ENCODE results near the gene XAGE5. TPM values are rescaled to one million over a fixed set of nuclear protein-coding genes. Genes with fewer than 3 reads are reported as not detected.
"Not testable (repeated sequence)": the region's sequence is repeated elsewhere in the genome, so short reads cannot be mapped to it uniquely, and the experiment has no call there.

The XAGE5 gene
- polyA plus RNA-seq (2013, experiment 1 of 2) = not detected
- not detected for polyA plus RNA-seq (2013, experiment 2 of 2)

DNA sequence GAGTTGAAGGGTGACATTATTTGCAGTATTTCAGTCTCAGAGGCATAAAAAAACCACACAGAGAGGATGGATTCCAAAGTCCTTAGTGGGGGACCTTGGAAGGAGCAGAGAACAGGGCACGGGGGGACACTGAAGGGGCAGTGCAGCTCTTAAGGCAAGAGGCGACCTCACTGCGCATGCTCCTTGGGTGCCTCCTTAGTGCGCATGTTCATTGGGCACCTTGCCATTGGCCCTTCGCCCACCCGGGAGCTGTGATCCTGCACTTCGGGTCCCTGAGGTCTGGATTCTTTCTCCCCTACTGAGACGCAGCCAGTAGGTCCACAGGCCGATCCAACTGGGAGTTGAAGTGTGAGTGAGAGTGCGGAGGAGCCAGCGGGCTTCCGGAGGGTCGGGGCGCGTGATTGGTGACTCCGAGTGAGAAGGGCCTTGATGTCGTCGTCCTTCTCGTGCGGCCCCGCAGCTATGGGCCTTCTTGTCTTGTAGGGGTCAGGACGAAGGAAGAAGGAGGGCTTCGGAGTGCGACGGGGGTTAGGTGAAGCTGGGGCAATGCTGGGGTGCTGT is at the start of gene XAGE5:
Gene XAGE5, plus strand, starts transcription at position 223 of the 561 bp plus-strand sequence. CDS start 1,280 bp downstream, outside the sequence.
- H3K4me1 ChIP-seq (ENCODE audit: control insufficient read depth, insufficient read depth, low read length, poor library complexity, severe bottlenecking) = no peaks in the 10 kb centered on the region
- H3K36me3 ChIP-seq (ENCODE audit: control insufficient read depth, insufficient read depth, low read length) = no peaks in the 10 kb centered on the region
- no peak within 1 kb of the TSS for H3K27ac ChIP-seq (ENCODE audit: low read depth, low read length, severe bottlenecking)
- 96 to 100% methylated on average over 2 to 9 of the region's 25 CpGs for WGBS, 2 experiments (ENCODE audit: insufficient coverage in 2 of 2)
- no peaks in the 10 kb centered on the region for H3K9me3 ChIP-seq (ENCODE audit: control insufficient read depth, low read length)
- H3K4me3 ChIP-seq (ENCODE audit: extremely low read depth, insufficient read depth, low read length, poor library complexity, severe bottlenecking) = no peak within 1 kb of the TSS

DNA sequence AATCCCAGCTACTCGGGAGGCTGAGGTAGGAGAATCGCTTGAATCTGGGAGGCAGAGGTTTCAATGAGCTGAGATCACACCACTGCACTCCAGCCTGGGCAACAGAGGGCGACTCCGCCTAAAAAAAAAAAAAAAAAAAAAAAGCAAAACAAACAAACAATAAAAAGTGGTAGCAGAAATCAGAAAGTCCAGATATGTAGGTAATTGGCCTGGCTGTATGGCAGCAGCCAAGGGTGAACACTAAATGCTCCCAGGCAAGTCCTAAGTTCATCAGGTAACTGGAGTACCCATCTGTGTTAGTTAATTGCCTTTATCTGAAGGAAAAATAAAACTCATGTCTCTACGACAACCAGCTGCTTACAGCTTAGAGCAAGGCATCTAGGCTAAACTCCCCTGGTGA is 45.1 kb upstream of the XAGE5 start:
- not testable (repeated sequence) for H3K4me3 ChIP-seq (ENCODE audit: extremely low read depth, insufficient read depth, low read length, poor library complexity, severe bottlenecking); H3K36me3 ChIP-seq (ENCODE audit: control insufficient read depth, insufficient read depth, low read length); H3K9me3 ChIP-seq (ENCODE audit: control insufficient read depth, low read length); H3K4me1 ChIP-seq (ENCODE audit: control insufficient read depth, insufficient read depth, low read length, poor library complexity, severe bottlenecking); H3K27ac ChIP-seq (ENCODE audit: low read depth, low read length, severe bottlenecking)
- WGBS, 2 experiments (ENCODE audit: insufficient coverage in 2 of 2) = no CpG with 5 or more reads among the region's 5 CpGs

- H3K4me1 ChIP-seq (ENCODE audit: control insufficient read depth, insufficient read depth, low read length, poor library complexity, severe bottlenecking) = not testable (repeated sequence)
- WGBS, 2 experiments (ENCODE audit: insufficient coverage in 2 of 2) = 86% methylated on average over 4 of the region's 11 CpGs; no CpG with 5 or more reads in 1 of the 2 experiments
Observed at GRCh38 chrX:52773504-52773903, 37.6 kb upstream of the XAGE5 start.

DNA sequence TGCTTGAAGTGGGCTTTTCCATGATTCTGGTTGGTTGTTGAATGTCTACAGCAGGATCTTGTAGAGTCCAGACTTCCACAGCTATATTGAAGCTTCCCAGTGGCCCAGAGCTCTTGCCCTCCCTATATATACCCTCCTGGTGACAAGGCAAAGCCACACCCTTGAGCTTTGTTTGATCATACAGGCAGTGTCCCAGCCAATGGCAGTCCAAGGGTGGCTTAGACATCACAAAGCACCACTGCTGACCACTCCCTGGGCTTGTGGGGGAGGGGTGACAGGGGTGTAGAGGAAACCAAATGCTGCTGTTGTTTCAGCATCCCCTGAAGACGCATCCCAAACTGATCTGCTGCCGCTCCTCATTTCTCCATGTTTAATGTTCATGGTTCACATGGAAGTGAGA is 13.8 kb upstream of the XAGE5 start, which contains the start of gene SPANXN5:
Gene SPANXN5, minus strand, starts transcription at position 101 of the 400 bp plus-strand sequence. Its CDS starts 79 bp downstream, at position 22.
- H3K4me1 ChIP-seq (ENCODE audit: control insufficient read depth, insufficient read depth, low read length, poor library complexity, severe bottlenecking); H3K9me3 ChIP-seq (ENCODE audit: control insufficient read depth, low read length); H3K36me3 ChIP-seq (ENCODE audit: control insufficient read depth, insufficient read depth, low read length); H3K4me3 ChIP-seq (ENCODE audit: extremely low read depth, insufficient read depth, low read length, poor library complexity, severe bottlenecking); H3K27ac ChIP-seq (ENCODE audit: low read depth, low read length, severe bottlenecking): not testable (repeated sequence)
- no CpG with 5 or more reads among the region's 2 CpGs for WGBS, 2 experiments (ENCODE audit: insufficient coverage in 2 of 2)

More at GRCh38 chrX:52773504-52773903, 37.6 kb upstream of the XAGE5 start:
- H3K27ac ChIP-seq (ENCODE audit: low read depth, low read length, severe bottlenecking); H3K9me3 ChIP-seq (ENCODE audit: control insufficient read depth, low read length); H3K36me3 ChIP-seq (ENCODE audit: control insufficient read depth, insufficient read depth, low read length); H3K4me3 ChIP-seq (ENCODE audit: extremely low read depth, insufficient read depth, low read length, poor library complexity, severe bottlenecking): not testable (repeated sequence)

DNA sequence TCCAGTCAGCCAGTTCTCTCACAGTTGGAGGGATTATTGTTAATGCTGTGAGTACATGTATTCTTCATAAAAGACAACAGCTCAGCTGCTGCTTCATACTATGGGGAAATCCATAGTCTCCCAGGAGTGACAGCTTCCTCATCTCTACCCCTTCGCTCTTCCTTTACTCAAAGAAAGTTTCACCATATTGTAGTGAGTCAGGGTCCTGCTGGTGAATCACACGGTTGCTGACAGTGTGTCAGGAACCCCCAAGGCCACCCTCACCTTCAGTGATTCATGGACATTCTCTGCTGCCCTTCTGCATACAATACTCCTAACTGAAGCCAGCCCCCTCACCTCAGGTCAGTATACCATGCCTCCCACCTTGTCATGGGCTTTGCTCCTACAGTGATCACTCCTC is 6.2 kb upstream of the XAGE5 start:
- WGBS, 2 experiments (ENCODE audit: insufficient coverage in 2 of 2) = no CpG with 5 or more reads among the region's 2 CpGs

GRCh38 chrX:52819788-52820187 is 8.7 kb downstream of the XAGE5 start:
- Histone ChIP-seq H3K36me3 (ENCODE audit: control insufficient read depth, insufficient read depth, low read length) (no peaks in the 10 kb centered on the region), H3K4me1 (ENCODE audit: control insufficient read depth, insufficient read depth, low read length, poor library complexity, severe bottlenecking) (no peaks in the 10 kb centered on the region), H3K27ac (ENCODE audit: low read depth, low read length, severe bottlenecking) (no peak overlapping the region), H3K4me3 (ENCODE audit: extremely low read depth, insufficient read depth, low read length, poor library complexity, severe bottlenecking) (no peak overlapping the region), H3K9me3 (ENCODE audit: control insufficient read depth, low read length) (no peaks in the 10 kb centered on the region)
- 81 to 82% methylated on average over 2 of the region's 4 CpGs for WGBS, 2 experiments (ENCODE audit: insufficient coverage in 2 of 2)

More for the DNA sequence above, 6.2 kb upstream of the XAGE5 start:
- not testable (repeated sequence) for H3K9me3 ChIP-seq (ENCODE audit: control insufficient read depth, low read length); H3K4me1 ChIP-seq (ENCODE audit: control insufficient read depth, insufficient read depth, low read length, poor library complexity, severe bottlenecking); H3K4me3 ChIP-seq (ENCODE audit: extremely low read depth, insufficient read depth, low read length, poor library complexity, severe bottlenecking); H3K27ac ChIP-seq (ENCODE audit: low read depth, low read length, severe bottlenecking); H3K36me3 ChIP-seq (ENCODE audit: control insufficient read depth, insufficient read depth, low read length)

- Histone ChIP-seq H3K36me3 (ENCODE audit: control insufficient read depth, insufficient read depth, low read length) (no peaks in the 10 kb centered on the region), H3K4me1 (ENCODE audit: control insufficient read depth, insufficient read depth, low read length, poor library complexity, severe bottlenecking) (no peaks in the 10 kb centered on the region), H3K27ac (ENCODE audit: low read depth, low read length, severe bottlenecking) (no peak overlapping the region), H3K4me3 (ENCODE audit: extremely low read depth, insufficient read depth, low read length, poor library complexity, severe bottlenecking) (no peak overlapping the region), H3K9me3 (ENCODE audit: control insufficient read depth, low read length) (no peaks in the 10 kb centered on the region)
- WGBS, 2 experiments (ENCODE audit: insufficient coverage in 2 of 2) = 57% methylated on average over 2 of the region's 11 CpGs; no CpG with 5 or more reads in 1 of the 2 experiments
Observed at GRCh38 chrX:52821079-52821760, 10.1 kb downstream of the XAGE5 start.

DNA sequence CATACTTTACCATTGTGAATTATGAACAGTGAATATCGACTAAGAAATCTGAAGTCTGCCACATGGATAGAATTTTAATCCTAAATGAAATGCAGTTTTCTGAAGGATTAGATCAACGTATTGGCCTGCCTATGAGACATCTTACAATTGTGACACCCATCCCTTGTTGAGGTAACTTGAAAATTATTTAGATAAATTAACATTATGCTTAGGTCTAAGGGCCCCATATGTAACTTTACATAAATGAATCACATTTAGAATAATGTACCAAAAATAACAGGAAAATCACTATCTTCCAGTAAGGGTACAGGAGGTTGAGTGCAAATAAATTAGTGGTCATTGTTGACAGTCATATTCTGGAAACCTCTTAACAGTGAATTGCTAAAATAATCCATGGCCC is 13.5 kb downstream of the XAGE5 start:
- Histone ChIP-seq H3K4me1 (ENCODE audit: control insufficient read depth, insufficient read depth, low read length, poor library complexity, severe bottlenecking) (no peaks in the 10 kb centered on the region), H3K4me3 (ENCODE audit: extremely low read depth, insufficient read depth, low read length, poor library complexity, severe bottlenecking) (no peak overlapping the region), H3K36me3 (ENCODE audit: control insufficient read depth, insufficient read depth, low read length) (no peaks in the 10 kb centered on the region), H3K27ac (ENCODE audit: low read depth, low read length, severe bottlenecking) (no peak overlapping the region), H3K9me3 (ENCODE audit: control insufficient read depth, low read length) (no peaks in the 10 kb centered on the region)
- WGBS, 2 experiments (ENCODE audit: insufficient coverage in 2 of 2) = no CpG with 5 or more reads among the region's 2 CpGs

- 0 to 71% methylated on average over 1 of the region's 3 CpGs for WGBS, 2 experiments (ENCODE audit: insufficient coverage in 2 of 2)
- no peaks in the 10 kb centered on the region for H3K4me1 ChIP-seq (ENCODE audit: control insufficient read depth, insufficient read depth, low read length, poor library complexity, severe bottlenecking)
- no peak overlapping the region for H3K4me3 ChIP-seq (ENCODE audit: extremely low read depth, insufficient read depth, low read length, poor library complexity, severe bottlenecking)
- no peaks in the 10 kb centered on the region for H3K9me3 ChIP-seq (ENCODE audit: control insufficient read depth, low read length)
- no peak overlapping the region for H3K27ac ChIP-seq (ENCODE audit: low read depth, low read length, severe bottlenecking)
- H3K36me3 ChIP-seq (ENCODE audit: control insufficient read depth, insufficient read depth, low read length) = no peaks in the 10 kb centered on the region
Observed at GRCh38 chrX:52830551-52830950, 19.5 kb downstream of the XAGE5 start.

DNA sequence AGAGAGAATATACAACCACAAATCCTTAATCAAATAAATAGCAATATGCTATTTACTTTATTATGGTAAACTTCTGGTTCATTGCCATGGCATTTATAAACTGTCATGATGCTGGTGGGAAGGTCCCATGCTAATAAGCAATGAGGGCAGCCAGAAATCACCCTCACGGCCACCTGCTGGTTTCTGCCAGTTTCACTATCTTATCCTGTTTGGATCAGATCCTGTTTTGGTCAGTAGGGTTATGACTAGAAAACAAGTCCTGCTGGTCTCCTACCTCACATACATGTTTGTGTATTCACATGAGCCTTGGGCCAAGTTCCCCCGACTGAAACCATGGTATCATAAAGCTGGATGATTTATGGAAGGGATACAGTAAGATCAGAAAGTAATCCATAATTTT is 28.1 kb downstream of the XAGE5 start:
- Histone ChIP-seq H3K4me3 (ENCODE audit: extremely low read depth, insufficient read depth, low read length, poor library complexity, severe bottlenecking) (no peak overlapping the region), H3K27ac (ENCODE audit: low read depth, low read length, severe bottlenecking) (no peak overlapping the region), H3K9me3 (ENCODE audit: control insufficient read depth, low read length) (no peaks in the 10 kb centered on the region), H3K4me1 (ENCODE audit: control insufficient read depth, insufficient read depth, low read length, poor library complexity, severe bottlenecking) (no peaks in the 10 kb centered on the region), H3K36me3 (ENCODE audit: control insufficient read depth, insufficient read depth, low read length) (no peaks in the 10 kb centered on the region)
- 80% methylated on average over 1 of the region's 2 CpGs; no CpG with 5 or more reads in 1 of the 2 experiments for WGBS, 2 experiments (ENCODE audit: insufficient coverage in 2 of 2)

GRCh38 chrX:52843619-52844018 is 32.5 kb downstream of the XAGE5 start:
- H3K4me1 ChIP-seq (ENCODE audit: control insufficient read depth, insufficient read depth, low read length, poor library complexity, severe bottlenecking); H3K27ac ChIP-seq (ENCODE audit: low read depth, low read length, severe bottlenecking); H3K36me3 ChIP-seq (ENCODE audit: control insufficient read depth, insufficient read depth, low read length); H3K9me3 ChIP-seq (ENCODE audit: control insufficient read depth, low read length); H3K4me3 ChIP-seq (ENCODE audit: extremely low read depth, insufficient read depth, low read length, poor library complexity, severe bottlenecking): not testable (repeated sequence)
- no CpG with 5 or more reads among the region's 3 CpGs for WGBS, 2 experiments (ENCODE audit: insufficient coverage in 2 of 2)
